OCI-M2 (cell line): ENCODE data around the gene KLK6.

Source experiments
- DNase-seq: peaks from one replicate; lab custom pipeline; 2025; ENCODE audit not compliant: unreplicated experiment; lab: John Stamatoyannopoulos, UW

KLK6 gene

GRCh38 chr19:50959731-50960500, 9.5 kb downstream of the KLK6 start:
- DNase-seq, result no peak

- no peak for DNase-seq
These were observed 11.8 kb downstream of the KLK6 start for GRCh38 chr19:50957587-50957986.

- no peak for DNase-seq
These were observed 16.5 kb downstream of the KLK6 start, which contains the start of gene KLK5 for GRCh38 chr19:50952910-50953309. KLK5 (minus strand) TSS chr19:50953038; CDS start chr19:50952657, 381 bp downstream.

- DNase-seq, result no peak
These were observed 19.5 kb downstream of the KLK6 start for GRCh38 chr19:50949861-50950260.

- DNase-seq, result no peak
These were observed 22.3 kb downstream of the KLK6 start for GRCh38 chr19:50947123-50947522.

GRCh38 chr19:50944795-50945194, 24.6 kb downstream of the KLK6 start:
- no peak for DNase-seq

GRCh38 chr19:50943074-50943828, 26.1 kb downstream of the KLK6 start:
- DNase-seq, result no peak

- DNase-seq, result no peak
These were observed 29.8 kb downstream of the KLK6 start for GRCh38 chr19:50939596-50939995.

GRCh38 chr19:50933640-50934039, 35.8 kb downstream of the KLK6 start:
- no peak for DNase-seq

- no peak for DNase-seq
These were observed 36.7 kb downstream of the KLK6 start for GRCh38 chr19:50932690-50933083.

GRCh38 chr19:50932018-50932689, 37.2 kb downstream of the KLK6 start:
- no peak for DNase-seq

GRCh38 chr19:50931023-50931422, 38.4 kb downstream of the KLK6 start:
- DNase-seq, result no peak

GRCh38 chr19:50928831-50929230, 40.6 kb downstream of the KLK6 start:
- no peak for DNase-seq

- no peak for DNase-seq
These were observed 43.2 kb downstream of the KLK6 start for GRCh38 chr19:50926144-50926543.

- no peak for DNase-seq
These were observed 43.7 kb downstream of the KLK6 start for GRCh38 chr19:50925734-50926133.

GRCh38 chr19:50924586-50924985, 44.8 kb downstream of the KLK6 start:
- DNase-seq, result no peak

- peak; percentile 22 for DNase-seq
These were observed 47.0 kb downstream of the KLK6 start for GRCh38 chr19:50922317-50922853.

GRCh38 chr19:50921426-50922316, 47.7 kb downstream of the KLK6 start:
- no peak for DNase-seq

- DNase-seq, result no peak
These were observed 53.3 kb downstream of the KLK6 start for GRCh38 chr19:50916069-50916468.
